ENCODE measurements around the gene CHCHD10. TPM values are rescaled to one million over a fixed set of nuclear protein-coding genes. Genes with fewer than 3 reads are reported as not detected.

CHCHD10 gene
- total and polyA plus RNA-seq, 2 donors from 2014 or later: 190 to 1,445 TPM

- H3K36me3 ChIP-seq (ENCODE audit: control insufficient read depth in 2 of 3, insufficient read depth in 3 of 3, low read length in 3 of 3): peaks cover 0 to 8% (median 0%) of the 10 kb centered on the region in 3 donors
- peak overlapping the region; percentile 75 to 97 (median 79) for H3K4me3 ChIP-seq (ENCODE audit: low read length in 3 of 3)
- no peak overlapping the region for H3K27ac ChIP-seq (ENCODE audit: low read depth in 2 of 2, low read length in 2 of 2)
- no peaks in the 10 kb centered on the region for H3K9me3 ChIP-seq (ENCODE audit: control insufficient read depth in 2 of 3, insufficient read depth in 1 of 3, low read length in 3 of 3)
- TF ChIP-seq, protein P1, sequence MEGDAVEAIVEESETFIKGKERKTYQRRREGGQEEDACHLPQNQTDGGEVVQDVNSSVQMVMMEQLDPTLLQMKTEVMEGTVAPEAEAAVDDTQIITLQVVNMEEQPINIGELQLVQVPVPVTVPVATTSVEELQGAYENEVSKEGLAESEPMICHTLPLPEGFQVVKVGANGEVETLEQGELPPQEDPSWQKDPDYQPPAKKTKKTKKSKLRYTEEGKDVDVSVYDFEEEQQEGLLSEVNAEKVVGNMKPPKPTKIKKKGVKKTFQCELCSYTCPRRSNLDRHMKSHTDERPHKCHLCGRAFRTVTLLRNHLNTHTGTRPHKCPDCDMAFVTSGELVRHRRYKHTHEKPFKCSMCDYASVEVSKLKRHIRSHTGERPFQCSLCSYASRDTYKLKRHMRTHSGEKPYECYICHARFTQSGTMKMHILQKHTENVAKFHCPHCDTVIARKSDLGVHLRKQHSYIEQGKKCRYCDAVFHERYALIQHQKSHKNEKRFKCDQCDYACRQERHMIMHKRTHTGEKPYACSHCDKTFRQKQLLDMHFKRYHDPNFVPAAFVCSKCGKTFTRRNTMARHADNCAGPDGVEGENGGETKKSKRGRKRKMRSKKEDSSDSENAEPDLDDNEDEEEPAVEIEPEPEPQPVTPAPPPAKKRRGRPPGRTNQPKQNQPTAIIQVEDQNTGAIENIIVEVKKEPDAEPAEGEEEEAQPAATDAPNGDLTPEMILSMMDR (IDR thresholded peaks at IDR 0.05; ENCODE audit: borderline replicate concordance, extremely low read depth, insufficient read depth): no peak
- peaks cover 0 to 26% (median 20%) of the 10 kb centered on the region in 3 donors for H3K4me1 ChIP-seq (ENCODE audit: control insufficient read depth in 2 of 3, insufficient read depth in 2 of 3, low read depth in 1 of 3, low read length in 3 of 3)
- H3K9ac ChIP-seq (ENCODE audit: low read length in 3 of 3): peak overlapping the region in 2 of 3 donors; percentile 61 to 88
- DNase-seq (peak in 1 of 5 donors; percentile 36), FAIRE-seq (no peak)
- intact Hi-C loops (cut with DNase I): no loop called here
- no peaks in the 10 kb centered on the region for H3K27me3 ChIP-seq (ENCODE audit: control insufficient read depth, insufficient read depth, low read length)
These were observed 20.1 kb upstream of the CHCHD10 start for GRCh38 chr22:23787910-23788309.

DNA sequence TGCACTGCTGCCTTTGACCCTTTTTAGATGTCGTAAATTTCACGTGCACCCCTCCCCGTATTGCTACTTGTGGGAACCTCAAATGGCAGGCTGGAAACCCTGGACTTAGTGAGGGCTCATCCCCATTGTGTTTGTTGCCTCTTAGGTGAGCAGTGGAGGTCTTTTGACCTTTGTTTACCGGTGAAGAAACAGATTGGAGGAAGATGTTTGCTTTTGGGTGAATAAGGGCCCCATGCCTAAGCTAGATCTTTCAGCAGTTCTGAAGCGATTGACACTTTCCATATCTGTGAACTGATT lies 19.8 kb upstream of the CHCHD10 start:
- no peaks in the 10 kb centered on the region for H3K27me3 ChIP-seq (ENCODE audit: control insufficient read depth, insufficient read depth, low read length)
- peak overlapping the region in 1 of 2 donors; percentile 32 for H3K27ac ChIP-seq (ENCODE audit: low read depth in 2 of 2, low read length in 2 of 2)
- intact Hi-C loops (cut with DNase I): no loop called here
- no peaks in the 10 kb centered on the region for H3K9me3 ChIP-seq (ENCODE audit: control insufficient read depth in 2 of 3, insufficient read depth in 1 of 3, low read length in 3 of 3)
- peaks cover 0 to 29% (median 24%) of the 10 kb centered on the region in 3 donors for H3K4me1 ChIP-seq (ENCODE audit: control insufficient read depth in 2 of 3, insufficient read depth in 2 of 3, low read depth in 1 of 3, low read length in 3 of 3)
- H3K4me3 ChIP-seq (ENCODE audit: low read length in 3 of 3): peak overlapping the region; percentile 75 to 97 (median 79)
- no peak for FAIRE-seq
- DNase-seq: no peak
- peaks cover 0 to 8% (median 0%) of the 10 kb centered on the region in 3 donors for H3K36me3 ChIP-seq (ENCODE audit: control insufficient read depth in 2 of 3, insufficient read depth in 3 of 3, low read length in 3 of 3)
- peak overlapping the region; percentile 21 to 88 (median 61) for H3K9ac ChIP-seq (ENCODE audit: low read length in 3 of 3)
- TF ChIP-seq, protein P1 (IDR thresholded peaks at IDR 0.05; ENCODE audit: borderline replicate concordance, extremely low read depth, insufficient read depth): no peak

DNA sequence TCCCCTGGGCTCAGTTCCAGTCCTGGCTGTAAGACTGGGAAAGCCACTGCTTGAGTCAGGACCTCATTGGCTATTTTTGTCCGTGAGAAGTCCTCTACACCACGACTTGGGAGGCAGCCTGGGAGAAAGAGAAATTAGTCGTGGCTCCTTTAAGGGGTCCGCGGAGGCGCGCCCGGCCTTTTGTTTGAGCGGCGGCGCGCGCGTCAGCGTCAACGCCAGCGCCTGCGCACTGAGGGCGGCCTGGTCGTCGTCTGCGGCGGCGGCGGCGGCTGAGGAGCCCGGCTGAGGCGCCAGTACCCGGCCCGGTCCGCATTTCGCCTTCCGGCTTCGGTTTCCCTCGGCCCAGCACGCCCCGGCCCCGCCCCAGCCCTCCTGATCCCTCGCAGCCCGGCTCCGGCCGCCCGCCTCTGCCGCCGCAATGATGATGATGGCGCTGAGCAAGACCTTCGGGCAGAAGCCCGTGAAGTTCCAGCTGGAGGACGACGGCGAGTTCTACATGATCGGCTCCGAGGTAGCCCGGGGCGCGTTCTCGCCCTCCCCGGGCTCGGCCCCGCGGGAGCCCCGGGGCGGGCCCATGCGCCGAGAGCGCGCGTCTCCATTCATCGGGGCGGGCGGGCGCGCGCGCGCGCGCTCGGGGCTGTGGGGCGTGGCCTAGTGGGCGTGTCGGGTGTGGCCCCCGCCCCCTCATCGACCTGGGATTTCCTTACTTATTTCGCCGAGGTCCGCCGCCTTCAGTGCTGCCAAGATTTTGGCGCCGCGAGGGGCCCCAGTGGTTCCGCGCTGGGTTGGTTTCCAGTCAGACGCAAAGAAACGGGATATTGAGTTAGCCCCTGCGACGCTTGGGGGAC lies 19.2 kb upstream of the CHCHD10 start, which contains the start of gene SMARCB1:
TSS of gene SMARCB1 (plus strand) at position 215 of the 848 bp plus-strand sequence. CDS start at position 419, 204 bp downstream.
- H3K27me3 ChIP-seq (ENCODE audit: control insufficient read depth, insufficient read depth, low read length): no peaks in the 10 kb centered on the region
- peak within 1 kb of the TSS; percentile 99 to 100 for H3K27ac ChIP-seq (ENCODE audit: low read depth in 2 of 2, low read length in 2 of 2)
- peak within 1 kb of the TSS; percentile 75 to 97 (median 79) for H3K4me3 ChIP-seq (ENCODE audit: low read length in 3 of 3)
- peak within 1 kb of the TSS; percentile 61 to 88 (median 70) for H3K9ac ChIP-seq (ENCODE audit: low read length in 3 of 3)
- intact Hi-C loops (cut with DNase I): no loop called here
- DNase-seq (peak; percentile 90 to 97 (median 96)), FAIRE-seq (no peak)
- TF ChIP-seq, protein P1 (IDR thresholded peaks at IDR 0.05; ENCODE audit: borderline replicate concordance, extremely low read depth, insufficient read depth): no peak
- peaks cover 0 to 3% (median 0%) of the 10 kb centered on the region in 3 donors for H3K36me3 ChIP-seq (ENCODE audit: control insufficient read depth in 2 of 3, insufficient read depth in 3 of 3, low read length in 3 of 3)
- H3K9me3 ChIP-seq (ENCODE audit: control insufficient read depth in 2 of 3, insufficient read depth in 1 of 3, low read length in 3 of 3): no peaks in the 10 kb centered on the region
- peaks cover 0 to 33% (median 24%) of the 10 kb centered on the region in 3 donors for H3K4me1 ChIP-seq (ENCODE audit: control insufficient read depth in 2 of 3, insufficient read depth in 2 of 3, low read depth in 1 of 3, low read length in 3 of 3)
